Tibial artery (tissue), 4 donors: Measurements from ENCODE around the gene ANGEL2.

Experiments
- DNase-seq, 2 donors: peaks; one replicate each; pipeline ENCODE4 v3.0.0-alpha.2; 2019
- H3K27ac ChIP-seq, 2 donors: fragments of 200-600 bp; sonication (generic) in 1 of 2; 1 replicate in 1 of 2; 2 replicates in 1 of 2; pipeline ENCODE4 v1.5.1; 2018 to 2019; ENCODE audit warnings: mild to moderate bottlenecking in 1 of 2
- H3K27me3 ChIP-seq, 2 donors: fragments of 200-600 bp; sonication (generic) in 1 of 2; one replicate each; pipeline versions ENCODE4 v1.5.1 to v1.6.0; 2016 to 2019
- H3K36me3 ChIP-seq, 3 donors: fragments of 200-600 bp; sonication (generic) in 2 of 3; one replicate each; pipeline ENCODE4 v1.5.1; 2016 to 2019; ENCODE audit warnings: mild to moderate bottlenecking in 2 of 3
- H3K4me1 ChIP-seq, 4 donors: fragments of 200-600 bp; sonication (generic) in 2 of 4; 1 replicate in 3 of 4; 2 replicates in 1 of 4; pipeline ENCODE4 v1.5.1; 2016 to 2019
- H3K4me3 ChIP-seq, 2 donors: fragments of 200-600 bp; sonication (generic) in 1 of 2; 1 replicate in 1 of 2; 2 replicates in 1 of 2; pipeline ENCODE4 v1.5.1; 2018 to 2019; ENCODE audit warnings: mild to moderate bottlenecking in 2 of 2
- H3K9me3 ChIP-seq, 3 donors: fragments of 200-600 bp; sonication (generic) in 1 of 3; one replicate each; pipeline ENCODE4 v1.5.1; 2016 to 2019
- intact Hi-C: fragments of 100-400 bp; cut with DNase I; formaldehyde crosslinking; loops from one replicate; pipeline ENCODE4 v1.15.0; 2023; ENCODE audit warnings: low total_unique reads
- TF ChIP-seq, protein P1 (sequence below), 2 experiments: fragments of 200-600 bp in 1 of 2; fragments of 450-650 bp in 1 of 2; IDR thresholded peaks; one replicate each; pipeline ENCODE4 v1.5.1; 2017 to 2019; ENCODE audit warnings: antibody characterized with exemption in 2 of 2, mild to moderate bottlenecking in 1 of 2, moderate library complexity in 1 of 2

Gene ANGEL2

DNA sequence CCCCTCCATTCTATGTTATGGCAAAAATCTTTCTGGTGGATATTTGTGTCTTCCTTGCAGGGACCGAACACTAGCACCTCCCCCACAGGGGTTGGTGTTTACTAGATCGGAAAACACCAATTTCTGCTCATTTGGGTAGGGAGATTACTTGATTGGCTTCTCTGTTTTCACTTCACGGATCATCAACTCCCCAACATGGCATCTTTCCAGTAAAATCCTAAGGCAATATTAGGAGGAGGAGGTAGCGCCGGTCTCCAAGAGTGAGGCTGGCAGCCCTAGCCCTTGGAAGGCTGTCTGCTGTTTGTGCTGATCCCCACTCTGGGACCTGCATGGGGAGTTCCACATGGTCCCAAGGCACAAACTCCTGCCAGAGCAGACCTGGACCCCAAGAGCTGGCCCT lies 53.2 kb downstream of the ANGEL2 start:
- H3K4me3 ChIP-seq: no peak overlapping the region
- TF ChIP-seq, protein P1, sequence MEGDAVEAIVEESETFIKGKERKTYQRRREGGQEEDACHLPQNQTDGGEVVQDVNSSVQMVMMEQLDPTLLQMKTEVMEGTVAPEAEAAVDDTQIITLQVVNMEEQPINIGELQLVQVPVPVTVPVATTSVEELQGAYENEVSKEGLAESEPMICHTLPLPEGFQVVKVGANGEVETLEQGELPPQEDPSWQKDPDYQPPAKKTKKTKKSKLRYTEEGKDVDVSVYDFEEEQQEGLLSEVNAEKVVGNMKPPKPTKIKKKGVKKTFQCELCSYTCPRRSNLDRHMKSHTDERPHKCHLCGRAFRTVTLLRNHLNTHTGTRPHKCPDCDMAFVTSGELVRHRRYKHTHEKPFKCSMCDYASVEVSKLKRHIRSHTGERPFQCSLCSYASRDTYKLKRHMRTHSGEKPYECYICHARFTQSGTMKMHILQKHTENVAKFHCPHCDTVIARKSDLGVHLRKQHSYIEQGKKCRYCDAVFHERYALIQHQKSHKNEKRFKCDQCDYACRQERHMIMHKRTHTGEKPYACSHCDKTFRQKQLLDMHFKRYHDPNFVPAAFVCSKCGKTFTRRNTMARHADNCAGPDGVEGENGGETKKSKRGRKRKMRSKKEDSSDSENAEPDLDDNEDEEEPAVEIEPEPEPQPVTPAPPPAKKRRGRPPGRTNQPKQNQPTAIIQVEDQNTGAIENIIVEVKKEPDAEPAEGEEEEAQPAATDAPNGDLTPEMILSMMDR (IDR thresholded peaks at IDR 0.05): no peak
- intact Hi-C loops: no loop called here
- no peaks in the 10 kb centered on the region for H3K4me1 ChIP-seq
- DNase-seq: no peak
- peaks cover 0 to 9% of the 10 kb centered on the region in 2 donors for H3K27me3 ChIP-seq
- no peak overlapping the region for H3K27ac ChIP-seq
- no peaks in the 10 kb centered on the region for H3K9me3 ChIP-seq
- H3K36me3 ChIP-seq: no peaks in the 10 kb centered on the region

- TF ChIP-seq, protein P1 (IDR thresholded peaks at IDR 0.05): no peak
- intact Hi-C loops: no loop called here
- Histone ChIP-seq H3K27ac (no peak overlapping the region), H3K27me3 (peaks cover 0 to 5% of the 10 kb centered on the region in 2 donors), H3K4me3 (no peak overlapping the region), H3K36me3 (no peaks in the 10 kb centered on the region), H3K4me1 (no peaks in the 10 kb centered on the region), H3K9me3 (no peaks in the 10 kb centered on the region)
- no peak for DNase-seq
These were observed 54.7 kb downstream of the ANGEL2 start for GRCh38 chr1:212960932-212961331.

- no peak overlapping the region for H3K4me3 ChIP-seq
- DNase-seq: no peak
- no peaks in the 10 kb centered on the region for H3K9me3 ChIP-seq
- peaks cover 0 to 3% of the 10 kb centered on the region in 2 donors for H3K27me3 ChIP-seq
- TF ChIP-seq, protein P1 (IDR thresholded peaks at IDR 0.05): no peak
- no peaks in the 10 kb centered on the region for H3K36me3 ChIP-seq
- intact Hi-C loops: no loop called here
- H3K27ac ChIP-seq: no peak overlapping the region
- no peaks in the 10 kb centered on the region for H3K4me1 ChIP-seq
These were observed 56.1 kb downstream of the ANGEL2 start for GRCh38 chr1:212959266-212960220.

- H3K9me3 ChIP-seq: no peaks in the 10 kb centered on the region
- no peaks in the 10 kb centered on the region for H3K4me1 ChIP-seq
- H3K4me3 ChIP-seq: no peak overlapping the region
- TF ChIP-seq, protein P1 (IDR thresholded peaks at IDR 0.05): no peak
- intact Hi-C loops: no loop called here
- no peaks in the 10 kb centered on the region for H3K36me3 ChIP-seq
- no peak overlapping the region for H3K27ac ChIP-seq
- no peak for DNase-seq
- H3K27me3 ChIP-seq: peaks cover 0 to 3% of the 10 kb centered on the region in 2 donors
These were observed 57.5 kb downstream of the ANGEL2 start for GRCh38 chr1:212958175-212958574.

GRCh38 chr1:212957546-212957945 lies 58.1 kb downstream of the ANGEL2 start:
- TF ChIP-seq, protein P1 (IDR thresholded peaks at IDR 0.05): no peak
- Histone ChIP-seq H3K27ac (no peak overlapping the region), H3K4me3 (no peak overlapping the region), H3K4me1 (no peaks in the 10 kb centered on the region), H3K36me3 (no peaks in the 10 kb centered on the region), H3K27me3 (peaks cover 0 to 3% of the 10 kb centered on the region in 2 donors), H3K9me3 (no peaks in the 10 kb centered on the region)
- intact Hi-C loops: no loop called here
- DNase-seq: no peak
